Transverse colon (tissue), 3 donors: ENCODE measurements around the gene LAPTM5.

Experiments
- EP300 ChIP-seq: sonication (generic); formaldehyde crosslinking; IDR thresholded peaks from one replicate; pipeline ENCODE4 v1.6.1; 2017; ENCODE audit warnings: antibody characterized with exemption, low read depth
- POLR2A ChIP-seq: fragments of 450-650 bp; IDR thresholded peaks from one replicate; pipeline ENCODE4 v1.6.1; 2016; ENCODE audit warnings: antibody characterized with exemption, mild to moderate bottlenecking, moderate library complexity
- TF ChIP-seq, protein P1 (sequence below), 5 experiments: fragments of 200-600 bp in 3 of 5; fragments of 450-650 bp in 2 of 5; sonication (generic) in 3 of 5; IDR thresholded peaks; 1 replicate in 2 of 5; 2 replicates in 3 of 5; pipeline ENCODE4 v1.5.1; 2016 to 2017; ENCODE audit warnings: antibody characterized with exemption in 5 of 5, inconsistent platforms in 3 of 5, mild to moderate bottlenecking in 2 of 5, moderate library complexity in 1 of 5

DNA sequence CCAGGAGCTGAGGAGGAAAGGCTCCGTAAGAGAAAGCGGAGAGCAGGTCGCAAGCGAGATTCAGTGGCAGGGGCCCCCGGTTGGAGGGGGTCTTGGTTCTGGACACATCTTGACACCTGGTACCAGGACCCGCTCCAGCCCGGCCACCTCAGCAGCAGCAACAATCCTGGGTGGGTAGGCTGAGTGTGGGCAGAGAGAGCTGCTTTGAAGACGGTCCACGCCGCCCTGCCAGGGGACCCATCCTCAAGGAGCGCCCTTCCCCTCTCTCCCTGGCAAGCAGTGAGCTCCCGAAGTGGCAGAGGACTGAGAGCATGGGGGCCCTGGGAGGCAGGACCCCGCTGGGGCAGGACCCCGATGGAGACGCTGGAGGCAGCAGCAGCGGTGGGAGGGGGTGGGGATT is 35.6 kb upstream of the LAPTM5 start:
- TF ChIP-seq, protein P1, sequence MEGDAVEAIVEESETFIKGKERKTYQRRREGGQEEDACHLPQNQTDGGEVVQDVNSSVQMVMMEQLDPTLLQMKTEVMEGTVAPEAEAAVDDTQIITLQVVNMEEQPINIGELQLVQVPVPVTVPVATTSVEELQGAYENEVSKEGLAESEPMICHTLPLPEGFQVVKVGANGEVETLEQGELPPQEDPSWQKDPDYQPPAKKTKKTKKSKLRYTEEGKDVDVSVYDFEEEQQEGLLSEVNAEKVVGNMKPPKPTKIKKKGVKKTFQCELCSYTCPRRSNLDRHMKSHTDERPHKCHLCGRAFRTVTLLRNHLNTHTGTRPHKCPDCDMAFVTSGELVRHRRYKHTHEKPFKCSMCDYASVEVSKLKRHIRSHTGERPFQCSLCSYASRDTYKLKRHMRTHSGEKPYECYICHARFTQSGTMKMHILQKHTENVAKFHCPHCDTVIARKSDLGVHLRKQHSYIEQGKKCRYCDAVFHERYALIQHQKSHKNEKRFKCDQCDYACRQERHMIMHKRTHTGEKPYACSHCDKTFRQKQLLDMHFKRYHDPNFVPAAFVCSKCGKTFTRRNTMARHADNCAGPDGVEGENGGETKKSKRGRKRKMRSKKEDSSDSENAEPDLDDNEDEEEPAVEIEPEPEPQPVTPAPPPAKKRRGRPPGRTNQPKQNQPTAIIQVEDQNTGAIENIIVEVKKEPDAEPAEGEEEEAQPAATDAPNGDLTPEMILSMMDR (IDR thresholded peaks at IDR 0.05) = no peak
- no peak for TF ChIP-seq POLR2A
- TF ChIP-seq EP300 = no peak
